ENCODE measurements around the gene RHOB.
"Not testable (repeated sequence)": the region's sequence is repeated elsewhere in the genome, so short reads cannot be mapped to it uniquely, and the experiment has no call there.

Gene RHOB

GRCh38 chr2:20454036-20454981 is 7.4 kb downstream of the RHOB start:
- DNase-seq, result no peak

- no peak for DNase-seq
Measured at GRCh38 chr2:20455076-20455587, 8.3 kb downstream of the RHOB start.

GRCh38 chr2:20456116-20456571 is 9.3 kb downstream of the RHOB start:
- no peak for DNase-seq

GRCh38 chr2:20456636-20457426 is 10.0 kb downstream of the RHOB start:
- no peak for DNase-seq

- no peak for DNase-seq
Measured at GRCh38 chr2:20457661-20458630, 11.1 kb downstream of the RHOB start.

- not testable (repeated sequence) for DNase-seq
Measured at GRCh38 chr2:20458737-20459484, 12.0 kb downstream of the RHOB start.

- DNase-seq, result no peak
Measured at GRCh38 chr2:20465716-20466394, 19.0 kb downstream of the RHOB start.

GRCh38 chr2:20467789-20468548 is 21.1 kb downstream of the RHOB start:
- DNase-seq, result no peak

GRCh38 chr2:20468549-20469500 is 22.0 kb downstream of the RHOB start:
- no peak for DNase-seq

GRCh38 chr2:20469595-20469994 is 22.7 kb downstream of the RHOB start:
- DNase-seq, result no peak

- no peak for DNase-seq
Measured at GRCh38 chr2:20470211-20470610, 23.3 kb downstream of the RHOB start.

- no peak for DNase-seq
Measured at GRCh38 chr2:20471148-20471547, 24.3 kb downstream of the RHOB start.

- no peak for DNase-seq
Measured at GRCh38 chr2:20471902-20472559, 25.2 kb downstream of the RHOB start.

GRCh38 chr2:20472569-20472968 is 25.7 kb downstream of the RHOB start:
- no peak for DNase-seq

- no peak for DNase-seq
Measured at GRCh38 chr2:20473128-20473527, 26.3 kb downstream of the RHOB start.

- DNase-seq, result no peak
Measured at GRCh38 chr2:20474757-20475566, 28.1 kb downstream of the RHOB start.

GRCh38 chr2:20475567-20475952 is 28.7 kb downstream of the RHOB start:
- DNase-seq, result no peak

- DNase-seq, result no peak
Measured at GRCh38 chr2:20476481-20476880, 29.6 kb downstream of the RHOB start.
